ENCODE measurements around the gene UBALD2. TPM values are rescaled to one million over a fixed set of nuclear protein-coding genes. Genes with fewer than 3 reads are reported as not detected.

Gene UBALD2
- total and polyA plus RNA-seq, 2 of the 8 experiments (the other 6 are each of a cell fraction or from before 2014, with no cell fraction given): 17.8 to 22.6 TPM

DNA sequence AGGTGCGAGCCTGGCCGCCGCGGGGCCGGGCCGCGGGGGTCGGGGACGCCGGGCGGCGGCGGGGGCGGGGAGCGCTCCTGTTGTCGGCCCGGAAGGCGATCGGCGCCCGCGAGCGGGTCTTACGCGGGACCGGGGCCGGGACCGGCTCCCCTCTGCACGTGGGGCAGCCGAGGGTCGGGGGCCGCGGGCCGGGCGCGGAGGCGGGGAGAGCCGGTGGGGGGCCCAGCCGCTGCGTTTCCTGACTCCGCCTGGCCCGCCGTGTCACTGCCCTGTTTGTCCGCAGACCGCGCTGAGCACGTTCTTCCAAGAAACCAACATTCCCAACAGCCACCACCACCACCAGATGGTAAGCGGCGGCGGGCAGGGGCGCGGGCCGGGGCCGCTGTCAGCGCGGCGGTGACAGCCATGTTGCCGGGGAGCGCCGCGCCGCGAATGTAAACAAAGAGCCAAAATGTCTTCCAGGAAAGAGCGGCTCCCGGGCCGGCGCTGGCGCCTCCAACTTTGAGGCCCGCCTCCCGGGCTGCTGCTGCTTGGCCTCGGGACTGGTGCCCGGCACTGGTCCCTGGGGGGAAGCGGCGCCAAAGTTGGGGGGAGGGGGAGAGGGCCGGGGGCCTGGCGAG, 586 bp downstream of the UBALD2 start:
- Histone ChIP-seq H4K91ac (replicated peaks; ENCODE audit: insufficient read length, low read length) (no peak overlapping the region), H3K79me2 (ENCODE audit: control insufficient read depth in 1 of 2, insufficient read depth in 2 of 2, low read length in 2 of 2) (peaks cover 3 to 24% of the 10 kb centered on the region in 2 experiments; a peak in 3 of 4 replicates), H2BK15ac (ENCODE audit: low read length) (no peak overlapping the region), H2BK5ac (ENCODE audit: low read depth, low read length) (peak overlapping the region; percentile 66; the same call in 1 of the 2 replicates), H3K23me2 (ENCODE audit: low read depth, low read length) (no peaks in the 10 kb centered on the region), H3K79me1 (ENCODE audit: low read depth, low read length) (peaks cover 2% of the 10 kb centered on the region; the same call in 1 of the 2 replicates), H2BK120ac (replicated peaks; ENCODE audit: low read depth, low read length) (no peak overlapping the region), H3K23ac (ENCODE audit: insufficient read length) (no peak overlapping the region), H4K20me1 (replicated peaks in 1 of 2; ENCODE audit: control insufficient read depth in 1 of 2, insufficient read depth in 2 of 2, low read length in 2 of 2) (no peaks in the 10 kb centered on the region), H3K9ac (replicated peaks in 1 of 4; ENCODE audit: extremely low read depth in 1 of 4, low read depth in 3 of 4, low read length in 3 of 4) (peak overlapping the region; percentile 45 to 80 (median 63)), H3K4ac (replicated peaks; ENCODE audit: insufficient read length, low read depth, low read length) (no peak overlapping the region), H2AFZ (ENCODE audit: low read length) (no peak overlapping the region), H3K27me3 (replicated peaks in 1 of 4; ENCODE audit: control insufficient read depth in 3 of 4, extremely low read depth in 1 of 4, insufficient read depth in 3 of 4, low read length in 3 of 4) (no peaks in the 10 kb centered on the region), H3K36me3 (ENCODE audit: control insufficient read depth in 2 of 4, insufficient read depth in 4 of 4, low read length in 3 of 4) (no peaks in the 10 kb centered on the region), H3K27ac (ENCODE audit: low read depth, low read length) (no peak overlapping the region), H3K4me2 (ENCODE audit: insufficient read depth in 1 of 2, low read depth in 2 of 2, low read length in 2 of 2) (peak overlapping the region; percentile 70 to 77; a peak in 3 of 4 replicates), H3K4me3 (ENCODE audit: extremely low read depth in 1 of 4, insufficient read depth in 2 of 4, low read depth in 3 of 4, low read length in 4 of 4) (peak overlapping the region; percentile 66 to 82 (median 78)), H2BK20ac (ENCODE audit: low read length) (no peak overlapping the region), H2AK5ac (ENCODE audit: low read depth, low read length) (no peak overlapping the region), H3K56ac (replicated peaks; ENCODE audit: insufficient read length, low read depth, low read length) (no peak overlapping the region), H4K5ac (ENCODE audit: insufficient read length, low read depth, low read length) (no peak overlapping the region), H3K18ac (ENCODE audit: extremely low read depth, low read length) (no peak overlapping the region), H2BK12ac (ENCODE audit: low read depth, low read length) (no peak overlapping the region), H4K8ac (ENCODE audit: extremely low read depth, insufficient read depth, low read length) (peak overlapping the region; percentile 88), H3K14ac (ENCODE audit: insufficient read length) (no peak overlapping the region), H3K9me3 (ENCODE audit: insufficient read depth in 2 of 2, low read depth in 1 of 2, low read length in 1 of 2) (no peaks in the 10 kb centered on the region), H3K4me1 (replicated peaks in 1 of 4; ENCODE audit: control insufficient read depth in 3 of 4, insufficient read depth in 4 of 4, low read length in 3 of 4) (peaks cover 5 to 14% (median 8%) of the 10 kb centered on the region in 4 experiments)
- FAIRE-seq (no peak), DNase-seq (ENCODE audit: low read depth in 1 of 2, low spot score in 2 of 2) (peak in 1 of 2 experiments; percentile 79)
- CTCF ChIA-PET (ENCODE audit: partially characterized antibody): interaction anchor here (0.9 to 6.2 kb wide), 4 partner anchors 15 to 177 kb away, joined by 3 to 63 read pairs (median 3); no protein-coding TSS in a partner anchor
- POLR2A ChIA-PET (ENCODE audit: partially characterized antibody): interaction anchor here (0.9 to 2.0 kb wide), 9 partner anchors 8 to 73 kb away, joined by 3 to 6 read pairs (median 5); no protein-coding TSS in a partner anchor
- 1% methylated on average over 28 of the region's 76 CpGs; no CpG with 5 or more reads in 1 of the 2 experiments for WGBS, 2 experiments (ENCODE audit: extremely low coverage in 1 of 2, insufficient coverage in 1 of 2, insufficient read length in 1 of 2, insufficient replicate concordance in 2 of 2, low coverage in 1 of 2, low lambda C conversion rate in 2 of 2, missing lambda C conversion rate in 1 of 2)
- TF ChIP-seq HDAC2 (IDR thresholded peaks at IDR 0.05; ENCODE audit: borderline replicate concordance in 1 of 2, low read depth in 2 of 2, low read length in 2 of 2): peak in 1 of 2 experiments; percentile 77; a peak in 1 of 4 replicates
- TF ChIP-seq NANOG (IDR thresholded peaks at IDR 0.05; ENCODE audit: insufficient read depth, low read depth, low read length, poor library complexity, severe bottlenecking): no peak
- no peak for TF ChIP-seq FOSL1 (IDR thresholded peaks at IDR 0.05; ENCODE audit: insufficient read depth, low read depth, low read length)
- no peak for TF ChIP-seq SP4 (IDR thresholded peaks at IDR 0.05; ENCODE audit: low read length)
- TF ChIP-seq, protein P1, sequence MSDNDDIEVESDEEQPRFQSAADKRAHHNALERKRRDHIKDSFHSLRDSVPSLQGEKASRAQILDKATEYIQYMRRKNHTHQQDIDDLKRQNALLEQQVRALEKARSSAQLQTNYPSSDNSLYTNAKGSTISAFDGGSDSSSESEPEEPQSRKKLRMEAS (IDR thresholded peaks at IDR 0.05): peak; percentile 80
- TF ChIP-seq NRF1 (IDR thresholded peaks at IDR 0.05; ENCODE audit: low read depth, low read length): no peak
- TF ChIP-seq TEAD4 (IDR thresholded peaks at IDR 0.05; ENCODE audit: low read depth, low read length): 0 out of 2 replicates have a peak, but pooled peaks have one; percentile 9
- TF ChIP-seq SAP30 (IDR thresholded peaks at IDR 0.05; ENCODE audit: insufficient read depth, insufficient replicate concordance, low read length): no peak
- no peak for TF ChIP-seq CBX8 (IDR thresholded peaks at IDR 0.05; ENCODE audit: borderline replicate concordance, low read depth, low read length)
- TF ChIP-seq RBBP5 (IDR thresholded peaks at IDR 0.05; ENCODE audit: borderline replicate concordance, low read depth, low read length): 0 out of 2 replicates have a peak, but pooled peaks have one; percentile 27

All from H1 (cell line).